ENCODE measurements around the gene OTULIN. TPM values are rescaled to one million over a fixed set of nuclear protein-coding genes. Genes with fewer than 3 reads are reported as not detected.

The OTULIN gene
- total RNA-seq, 4 donors from 2014 or later: 37.7 to 59.2 (median 43.1) TPM

GRCh38 chr5:14745188-14745563, 80.7 kb downstream of the OTULIN start:
- no peak for TF ChIP-seq POLR2A (IDR thresholded peaks at IDR 0.05)
- TF ChIP-seq CTCF (IDR thresholded peaks at IDR 0.05): no peak
- TF ChIP-seq EP300 (IDR thresholded peaks at IDR 0.05): no peak
- 82 to 84% methylated on average over 5 of the region's 5 CpGs for WGBS, 2 donors
- peak overlapping the region in 1 of 4 donors; percentile 45 for H3K27ac ChIP-seq

GRCh38 chr5:14745753-14746152, 81.2 kb downstream of the OTULIN start:
- Histone ChIP-seq H3K27me3 (no peaks in the 10 kb centered on the region), H3K9me3 (no peaks in the 10 kb centered on the region), H3K27ac (no peak overlapping the region), H3K4me1 (peaks cover 0 to 25% (median 2%) of the 10 kb centered on the region in 4 donors), H3K36me3 (peaks cover 0 to 82% (median 0%) of the 10 kb centered on the region in 3 donors), H3K4me3 (no peak overlapping the region)
- TF ChIP-seq EP300 (IDR thresholded peaks at IDR 0.05): no peak
- TF ChIP-seq POLR2A (IDR thresholded peaks at IDR 0.05): no peak
- TF ChIP-seq CTCF (IDR thresholded peaks at IDR 0.05): no peak
- no peak for DNase-seq (ENCODE audit: low spot score in 2 of 2)
- 92 to 96% methylated on average over 14 of the region's 14 CpGs for WGBS, 2 donors

More at GRCh38 chr5:14745188-14745563, 80.7 kb downstream of the OTULIN start:
- Histone ChIP-seq H3K27me3 (no peaks in the 10 kb centered on the region), H3K4me1 (peaks cover 0 to 28% (median 2%) of the 10 kb centered on the region in 4 donors), H3K4me3 (no peak overlapping the region), H3K9me3 (no peaks in the 10 kb centered on the region), H3K36me3 (peaks cover 0 to 82% (median 0%) of the 10 kb centered on the region in 3 donors)
- DNase-seq (ENCODE audit: low spot score in 2 of 2): no peak

- WGBS, 2 donors: 84% methylated on average over 12 of the region's 12 CpGs
- TF ChIP-seq CTCF (IDR thresholded peaks at IDR 0.05) (no peak), EP300 (IDR thresholded peaks at IDR 0.05) (peak in 1 of 2 donors; percentile 17)
- Histone ChIP-seq H3K4me1 (peaks cover 0 to 22% (median 2%) of the 10 kb centered on the region in 4 donors), H3K36me3 (peaks cover 0 to 80% (median 0%) of the 10 kb centered on the region in 3 donors), H3K27me3 (no peaks in the 10 kb centered on the region), H3K9me3 (no peaks in the 10 kb centered on the region), H3K27ac (no peak overlapping the region), H3K4me3 (no peak overlapping the region)
- no peak for DNase-seq (ENCODE audit: low spot score in 2 of 2)
Observed at GRCh38 chr5:14748180-14748900, 83.8 kb downstream of the OTULIN start.

Other genes starting within 250 kb of the OTULIN start
- gene OTULINL, start 82.9 kb upstream of the OTULIN start, total RNA-seq: 10 to 100 TPM in 1 of 4 donors, 1 to 10 TPM in 3; 3.8 to 12.3 (median 4.6) TPM
- 10 to 100 TPM; 45.7 to 77.9 (median 46.6) TPM for gene ANKH, start 207.1 kb downstream of the OTULIN start, total RNA-seq

All from tibial nerve (tissue), 4 donors.